ENCODE results near the gene FGD3. TPM values are rescaled to one million over a fixed set of nuclear protein-coding genes. Genes with fewer than 3 reads are reported as not detected.
A peak's percentile ranks its signal among the peaks of the same experiment; 100 is the strongest.
"Not testable (repeated sequence)": the region's sequence is repeated elsewhere in the genome, so short reads cannot be mapped to it uniquely, and the experiment has no call there.

The FGD3 gene
- total RNA-seq, 1 donor from 2014 or later: 0.17 TPM

DNA sequence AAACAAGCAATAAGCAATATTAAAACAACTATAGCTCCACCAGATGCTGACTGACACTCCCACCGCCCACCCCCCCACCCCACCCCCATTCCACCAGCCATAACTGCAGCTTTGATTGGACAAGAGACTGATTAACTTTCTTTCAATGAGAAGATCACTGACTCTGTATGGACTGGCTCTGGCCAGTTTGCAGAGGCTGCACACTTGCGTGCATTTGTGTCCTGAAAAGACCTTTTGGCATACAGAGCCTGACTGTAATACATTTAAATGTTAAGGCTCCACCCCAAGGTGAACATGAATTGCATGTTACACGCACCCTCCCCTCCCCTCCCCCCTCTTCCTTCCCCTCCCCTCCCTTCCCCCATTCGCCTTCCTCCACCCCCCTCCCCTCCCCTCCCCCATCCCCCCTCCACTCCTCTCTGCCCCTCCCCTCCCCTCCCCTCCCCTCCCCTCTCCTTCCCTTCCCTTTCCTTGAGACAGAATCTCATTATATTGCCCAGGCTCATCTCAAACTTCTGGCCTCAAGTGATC, 31.1 kb downstream of the FGD3 start:
- DNase-seq: no peak

GRCh38 chr9:92979283-92980056, 32.1 kb downstream of the FGD3 start:
- no peak for DNase-seq

- no peak for DNase-seq
Observed at GRCh38 chr9:92980085-92980745, 32.9 kb downstream of the FGD3 start.

DNA sequence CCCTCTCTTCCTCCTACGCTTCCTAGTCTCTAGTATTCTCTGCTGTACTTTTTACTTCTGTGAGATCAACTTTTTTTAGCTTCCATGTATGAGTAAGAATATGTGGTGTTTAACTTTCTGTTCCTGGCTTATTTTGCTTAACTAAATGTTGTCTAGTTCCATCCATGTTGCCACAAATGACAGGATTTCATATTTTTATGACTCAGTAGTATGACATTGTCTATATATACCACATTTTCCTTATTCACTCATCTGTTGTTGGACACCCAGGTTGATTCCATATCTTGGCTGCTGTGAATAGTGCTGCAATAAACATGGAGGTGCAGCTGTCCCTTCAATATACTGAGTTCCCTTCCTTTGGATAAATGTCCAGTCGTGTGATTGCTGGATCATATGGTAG, 34.8 kb downstream of the FGD3 start:
- no peak for DNase-seq

DNA sequence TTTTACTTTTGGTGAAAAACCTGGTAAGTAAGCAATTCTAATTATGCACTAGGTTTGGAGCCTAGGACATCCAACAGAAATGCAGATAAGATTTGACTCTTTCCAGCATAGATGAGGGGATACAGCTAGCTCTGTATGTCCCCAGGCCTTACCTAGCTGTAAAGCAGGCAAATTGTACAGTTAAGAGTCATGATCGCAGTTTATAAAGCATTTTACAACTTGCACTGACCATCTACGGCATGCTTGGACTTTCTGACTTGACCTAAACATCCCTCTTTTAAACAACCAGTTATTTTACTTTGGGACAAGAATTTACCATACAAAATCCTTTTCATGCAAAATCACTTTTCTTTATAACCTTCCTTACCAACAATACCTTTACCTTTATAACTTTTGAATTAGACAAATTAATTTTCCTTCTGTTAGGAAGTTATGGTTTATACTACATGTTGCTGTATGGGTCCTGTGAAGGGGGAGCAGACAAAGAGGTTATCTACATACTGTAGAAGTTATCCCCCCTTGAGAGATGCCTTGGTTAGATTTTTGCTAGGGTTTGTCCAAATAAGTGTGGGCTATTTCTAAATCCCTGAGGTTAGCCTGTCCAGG, 36.8 kb downstream of the FGD3 start:
- DNase-seq: peak; percentile 18

DNA sequence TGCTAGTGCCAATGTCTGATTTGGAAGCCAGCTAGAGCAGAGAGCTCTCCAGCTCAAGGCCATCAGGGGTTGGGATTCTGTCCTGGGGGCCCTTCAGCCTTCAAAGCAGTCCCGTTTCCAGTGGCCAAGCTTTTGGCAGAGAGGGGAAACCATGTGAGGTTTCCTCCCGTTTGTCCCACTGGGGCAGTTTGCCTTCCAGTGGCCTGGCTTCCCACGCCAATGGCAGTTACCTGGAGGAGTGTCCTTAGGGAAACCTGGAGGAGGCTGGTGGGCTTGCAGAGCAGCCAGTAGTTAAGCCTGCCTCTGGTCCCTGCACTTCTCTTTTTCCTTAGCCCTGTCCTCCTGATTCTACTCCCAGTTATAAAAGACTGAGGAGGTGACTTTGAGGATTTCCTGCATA, 37.7 kb downstream of the FGD3 start:
- no peak for DNase-seq

DNA sequence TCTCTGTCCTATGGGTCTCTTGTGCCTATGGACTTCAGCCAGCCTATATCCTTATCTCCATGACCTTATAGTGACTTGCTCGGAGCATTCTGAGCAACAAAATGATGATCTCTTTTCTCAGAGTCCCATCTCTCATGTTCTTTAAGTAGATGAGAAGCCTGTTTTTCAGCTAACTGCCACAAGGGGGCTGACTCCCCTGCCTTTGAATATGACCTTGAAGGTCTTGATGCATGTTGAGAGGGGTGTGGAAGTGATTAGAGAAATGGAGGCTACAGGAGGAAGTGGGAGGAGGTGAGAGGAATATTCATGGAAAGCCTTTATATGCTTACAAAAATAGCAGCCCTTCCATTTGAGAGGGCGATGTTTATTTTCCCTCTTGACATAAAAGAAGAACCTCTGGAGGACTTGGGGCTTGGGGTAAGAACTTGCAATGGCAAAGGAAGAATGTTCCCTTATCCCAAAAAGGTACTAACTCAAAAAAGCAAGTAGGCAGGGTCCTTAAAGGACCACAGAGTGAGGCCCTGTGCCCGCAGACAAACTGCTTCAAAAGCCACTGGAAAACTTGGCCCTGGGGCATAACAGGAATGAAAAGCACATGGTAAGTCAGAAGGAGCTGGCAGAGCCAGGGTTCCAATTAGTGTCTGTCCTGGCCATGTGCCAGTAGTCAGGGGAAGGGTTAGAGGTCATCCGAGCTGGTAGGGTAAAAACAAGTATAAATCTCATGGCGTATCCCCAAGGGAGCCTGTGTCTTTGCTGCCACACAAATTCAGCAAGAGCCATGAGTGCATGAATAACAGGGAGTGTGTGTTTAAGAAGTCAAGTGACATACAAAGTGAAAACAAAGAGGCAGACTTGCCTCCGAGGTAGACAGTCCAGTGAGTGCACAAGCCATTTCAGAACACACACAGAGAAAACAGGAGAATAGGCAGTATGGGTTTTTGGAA, 39.1 kb downstream of the FGD3 start:
- DNase-seq: peak; percentile 36

DNA sequence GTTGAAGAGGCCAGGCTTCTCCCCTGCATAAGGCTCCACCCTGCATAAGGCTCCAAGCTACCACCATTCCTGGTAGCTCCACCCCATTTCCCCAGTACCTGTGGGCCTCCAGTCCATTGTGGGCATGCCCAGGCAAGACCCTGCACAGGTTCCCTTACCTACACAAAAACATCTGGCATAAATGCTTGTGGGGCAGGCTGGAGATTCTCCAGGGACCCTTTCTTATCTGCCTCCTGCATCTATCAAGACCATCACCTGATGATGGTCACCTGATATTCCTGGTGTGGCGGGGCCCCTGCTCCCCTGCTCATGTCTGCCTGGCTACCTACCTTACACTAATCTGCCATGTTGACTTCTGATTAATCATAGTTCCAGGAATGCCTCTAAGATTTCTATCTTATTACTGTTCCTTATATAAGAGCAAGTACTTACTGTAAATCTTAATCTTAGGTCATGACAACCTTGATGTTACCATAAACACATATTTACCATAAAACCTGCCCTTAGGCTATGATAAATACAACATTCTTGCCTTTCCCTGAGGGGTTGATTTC, 41.0 kb downstream of the FGD3 start:
- no peak for DNase-seq

GRCh38 chr9:92989561-92989960, 42.2 kb downstream of the FGD3 start:
- no peak for DNase-seq

GRCh38 chr9:92990461-92990860, 43.1 kb downstream of the FGD3 start:
- DNase-seq: no peak

DNA sequence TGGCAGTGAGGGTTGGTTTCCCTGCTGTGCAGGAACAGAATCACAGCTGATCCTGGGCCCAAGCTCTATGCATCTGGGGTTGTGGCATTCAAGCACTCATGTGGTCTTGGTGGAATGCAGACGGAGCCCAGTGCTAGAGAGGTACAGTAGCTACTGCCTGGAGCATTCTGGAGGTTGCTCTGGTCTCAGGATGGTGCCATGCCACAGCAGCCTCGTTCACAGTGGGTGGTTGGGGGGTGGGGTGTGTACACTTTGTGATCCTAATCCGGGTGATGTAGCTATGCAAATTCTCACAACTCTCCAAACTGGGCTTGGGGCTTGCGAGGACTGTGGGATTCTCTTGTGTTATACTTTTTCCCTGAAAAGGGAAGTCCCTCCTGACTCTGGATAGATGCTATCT, 45.2 kb downstream of the FGD3 start:
- DNase-seq: no peak

- not testable (repeated sequence) for DNase-seq
Observed at GRCh38 chr9:92998871-92999270, 51.5 kb downstream of the FGD3 start.

DNA sequence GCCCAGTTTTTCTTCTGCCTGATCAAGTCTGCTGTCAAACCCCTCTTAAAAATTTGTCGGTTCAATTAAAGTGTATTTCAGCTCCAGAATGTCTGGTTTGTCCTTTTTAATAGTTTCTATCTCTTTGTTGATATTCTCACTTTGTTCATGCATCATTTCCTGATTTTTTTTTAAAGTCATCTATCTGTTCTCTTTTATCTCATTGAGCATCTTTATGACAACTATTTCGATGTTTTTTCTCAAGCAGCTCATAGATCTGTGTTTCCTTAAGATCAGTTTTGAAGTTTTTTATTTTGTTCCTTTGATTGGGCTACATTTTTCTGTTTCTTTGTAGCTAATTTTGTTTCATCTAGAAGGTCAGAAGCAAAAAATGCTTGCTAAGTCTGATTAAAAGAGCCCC, 53.7 kb downstream of the FGD3 start:
- no peak for DNase-seq

DNA sequence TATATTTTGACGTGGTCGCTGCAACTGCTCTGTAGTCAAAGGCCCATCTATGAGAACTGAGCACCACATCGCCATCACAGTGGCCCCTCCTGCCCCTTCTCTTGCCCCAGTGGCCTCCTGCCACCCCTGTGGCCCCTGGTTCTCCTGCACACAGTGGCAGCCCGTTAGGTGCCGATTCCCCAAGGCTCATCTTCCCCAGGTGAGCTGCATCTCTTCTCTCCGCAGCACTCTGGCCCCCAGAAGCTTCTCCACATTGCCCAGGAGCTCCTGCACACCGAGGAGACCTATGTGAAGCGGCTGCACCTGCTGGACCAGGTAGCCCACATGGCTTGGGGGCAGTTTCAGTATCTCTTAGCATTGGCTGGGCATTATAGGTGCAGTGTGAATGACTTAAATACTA, 55.4 kb downstream of the FGD3 start:
- no peak for DNase-seq

- peak; percentile 70 for DNase-seq
Observed at GRCh38 chr9:93003552-93004407, 56.5 kb downstream of the FGD3 start.

- DNase-seq: no peak
Observed at GRCh38 chr9:93004561-93004960, 57.2 kb downstream of the FGD3 start.

DNA sequence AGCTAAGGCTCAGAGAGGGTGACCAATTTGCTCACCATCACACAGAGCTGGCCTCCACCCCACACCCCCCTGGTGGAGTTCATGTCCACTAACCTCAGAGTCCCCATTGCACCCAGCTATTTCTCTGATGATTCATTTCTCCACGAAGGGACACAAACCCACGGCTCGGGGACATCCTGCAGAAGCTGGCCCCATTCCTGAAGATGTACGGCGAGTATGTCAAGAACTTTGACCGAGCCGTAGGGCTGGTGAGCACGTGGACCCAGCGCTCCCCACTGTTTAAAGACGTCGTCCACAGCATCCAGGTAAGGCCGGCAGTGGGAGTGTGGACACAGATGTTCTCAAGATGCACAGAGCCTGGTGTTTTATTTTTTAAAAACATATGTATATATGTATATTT, 58.6 kb downstream of the FGD3 start:
- DNase-seq: no peak

DNA sequence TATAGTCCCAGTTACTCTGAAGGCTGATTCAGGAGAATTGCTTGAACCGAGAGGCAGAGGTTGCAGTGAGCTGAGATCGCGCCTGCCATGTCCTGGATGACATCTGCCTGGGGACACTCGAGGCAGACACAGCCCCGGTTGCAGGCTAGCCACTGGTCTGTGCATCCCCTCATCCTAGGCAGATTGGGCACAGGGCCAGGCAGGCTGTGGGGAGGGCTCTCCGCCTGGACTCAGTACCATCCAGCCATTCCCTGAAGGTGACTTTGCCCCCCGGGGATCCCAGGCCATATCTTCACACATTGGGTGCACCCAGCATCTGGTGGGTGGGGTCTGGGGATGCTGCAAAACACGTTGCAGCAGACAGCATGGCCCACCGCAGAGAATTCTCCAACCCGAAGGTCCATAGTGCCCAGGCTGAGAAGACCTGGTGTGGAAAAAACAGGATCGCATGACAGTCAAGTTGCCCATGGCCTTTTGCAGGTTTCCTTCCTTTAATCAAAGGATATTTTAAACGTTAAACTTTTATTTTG, 60.3 kb downstream of the FGD3 start:
- DNase-seq: no peak

DNA sequence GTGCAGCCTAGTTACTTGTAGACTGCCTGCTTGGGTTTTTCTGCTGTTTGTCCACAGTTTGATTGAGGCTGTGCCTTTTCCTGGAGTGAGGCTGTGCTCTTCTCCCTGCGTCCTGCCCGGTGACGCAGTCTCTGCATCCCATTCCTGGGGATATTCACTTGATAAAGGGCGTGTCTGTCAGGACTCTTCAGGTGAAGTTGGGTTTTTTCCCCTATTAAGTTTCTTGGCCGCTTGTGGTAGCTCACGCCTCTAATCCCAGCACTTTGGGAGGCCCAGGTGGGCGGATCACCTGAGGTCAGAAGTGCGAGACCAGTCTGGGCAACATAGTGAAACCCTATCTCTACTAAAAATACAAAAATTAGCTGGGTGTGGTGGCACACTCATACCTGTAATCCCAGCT, 61.1 kb downstream of the FGD3 start:
- DNase-seq: no peak

DNA sequence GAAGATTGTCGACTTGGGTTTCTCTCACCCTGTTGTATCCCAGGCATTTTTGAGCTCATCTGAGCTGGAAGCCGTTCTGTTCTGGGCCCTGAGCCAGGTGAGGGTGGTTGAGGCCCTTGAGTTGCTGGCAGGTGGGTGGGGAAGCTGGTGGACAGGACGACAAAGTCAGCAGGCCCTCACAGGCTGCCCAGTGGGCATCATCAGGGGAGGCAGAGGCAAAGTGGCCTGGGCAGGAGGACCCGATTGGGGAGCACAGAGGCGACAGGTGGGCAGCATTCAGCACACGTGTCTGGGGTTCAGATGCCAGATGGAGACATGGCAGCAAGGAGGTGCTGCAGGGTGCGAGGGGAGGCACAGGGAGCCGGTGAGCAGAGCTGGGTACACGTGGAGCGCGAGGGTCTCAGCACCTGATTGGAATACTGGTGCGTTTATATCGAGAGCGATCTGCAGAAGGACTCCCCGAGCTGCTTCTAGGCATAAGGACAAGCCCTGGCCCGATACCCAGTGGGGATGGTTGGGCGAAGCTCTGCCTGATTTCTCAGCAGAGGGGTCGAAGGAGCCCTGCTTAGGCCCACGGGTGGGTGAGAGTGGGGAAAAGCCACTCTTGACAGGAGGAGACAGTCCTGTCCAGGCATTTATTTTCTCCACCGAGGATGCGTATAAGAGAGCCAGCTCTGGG, 62.2 kb downstream of the FGD3 start:
- DNase-seq: no peak

Data from dermis blood vessel endothelial cell (primary cell).